Esophagus muscularis mucosa (tissue), 3 donors: ENCODE data around the gene CCDC158.

Experiments used
- CTCF ChIP-seq, 3 experiments: fragments of 200-600 bp in 2 of 3; fragments of 450-650 bp in 1 of 3; sonication (generic) in 2 of 3; IDR thresholded peaks; one replicate each; pipeline ENCODE4 v1.5.1; 2017 to 2019; ENCODE audit warnings: antibody characterized with exemption in 3 of 3, mild to moderate bottlenecking in 2 of 3, moderate library complexity in 1 of 3
- POLR2A ChIP-seq: fragments of 450-650 bp; IDR thresholded peaks from one replicate; pipeline ENCODE4 v1.6.1; 2017; ENCODE audit warnings: antibody characterized with exemption, moderate library complexity, mild to moderate bottlenecking, low read depth

GRCh38 chr4:76279462-76279861 lies 141.5 kb downstream of the CCDC158 start:
- TF ChIP-seq POLR2A (no peak), CTCF (IDR thresholded peaks at IDR 0.05) (no peak)
